ENCODE results near the gene GAA.
"Not testable (repeated sequence)": the region's sequence is repeated elsewhere in the genome, so short reads cannot be mapped to it uniquely, and the experiment has no call there.

GAA gene

DNA sequence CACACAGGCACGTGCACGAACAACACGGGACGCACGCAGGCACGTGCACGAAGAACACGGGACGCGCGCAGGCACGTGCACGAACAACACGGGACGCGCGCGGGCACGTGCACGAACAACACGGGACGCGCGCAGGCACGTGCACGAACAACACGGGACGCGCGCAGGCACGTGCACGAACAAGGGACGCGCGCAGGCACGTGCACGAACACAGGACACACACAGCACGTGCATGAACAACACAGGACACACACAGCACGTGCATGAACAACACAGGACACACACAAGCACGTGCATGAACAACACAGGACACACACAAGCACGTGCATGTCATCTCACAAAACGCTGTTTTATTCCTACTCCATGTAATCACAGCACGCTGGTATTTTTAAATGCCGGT, 11.2 kb upstream of the GAA start:
- not testable (repeated sequence) for H3K4me1 Mint-ChIP-seq (ENCODE audit: low read depth in 2 of 2); H3K27ac Mint-ChIP-seq

DNA sequence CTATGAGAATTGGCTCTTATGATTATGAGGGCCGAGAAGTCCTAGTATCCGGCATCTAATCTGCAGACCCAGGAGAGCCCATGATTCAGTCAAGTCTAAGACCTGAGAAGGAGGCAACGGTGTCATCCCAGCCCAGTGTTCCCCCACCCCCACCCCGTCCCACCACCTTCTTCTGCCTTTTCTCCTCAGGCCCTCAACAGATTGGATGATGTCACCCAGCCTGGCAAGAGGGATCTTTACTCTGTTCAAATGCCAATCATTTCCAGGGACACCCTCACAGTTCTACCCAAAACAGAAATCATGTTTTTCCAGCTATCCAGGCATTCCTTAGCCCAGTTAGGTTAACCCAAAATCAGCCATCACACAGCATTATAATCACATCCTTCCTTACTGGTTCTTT, 10.0 kb upstream of the GAA start:
- no peak for DNase-seq
- no peak for ATAC-seq (replicated peaks)
- no peaks in the 10 kb centered on the region for H3K36me3 Mint-ChIP-seq (ENCODE audit: insufficient read depth)
- H3K27ac Mint-ChIP-seq: no peak overlapping the region
- H3K4me3 Mint-ChIP-seq: no peak overlapping the region
- no peaks in the 10 kb centered on the region for H3K9me3 Mint-ChIP-seq
- H3K27me3 Mint-ChIP-seq: peaks cover 0 to 33% of the 10 kb centered on the region in 2 donors
- H3K4me1 Mint-ChIP-seq (ENCODE audit: low read depth in 2 of 2): no peaks in the 10 kb centered on the region

More for the DNA sequence above, 11.2 kb upstream of the GAA start:
- H3K27me3 Mint-ChIP-seq: peaks cover 0 to 37% of the 10 kb centered on the region in 2 donors
- DNase-seq; ATAC-seq (replicated peaks); H3K9me3 Mint-ChIP-seq; H3K36me3 Mint-ChIP-seq (ENCODE audit: insufficient read depth); H3K4me3 Mint-ChIP-seq: not testable (repeated sequence)

DNA sequence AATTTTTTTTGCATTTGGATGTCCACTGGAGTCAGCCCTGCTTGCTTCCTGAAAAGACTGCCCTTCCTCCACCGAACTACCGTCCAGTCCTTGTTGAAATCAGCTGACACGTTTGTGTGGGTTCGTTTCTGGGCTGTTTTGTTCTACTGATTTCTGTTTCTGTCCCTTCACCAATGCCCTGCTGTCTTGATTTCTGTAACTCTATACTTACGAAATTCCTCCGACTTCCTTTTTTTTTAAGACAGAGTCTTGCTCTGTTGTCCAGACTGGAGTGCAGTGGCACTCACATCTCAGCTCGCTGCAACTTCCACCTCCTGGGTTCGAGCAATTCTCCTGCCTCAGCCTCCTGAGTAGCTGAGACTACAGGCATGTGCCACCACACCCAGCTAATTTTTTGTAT, 8.4 kb upstream of the GAA start:
- no peaks in the 10 kb centered on the region for H3K9me3 Mint-ChIP-seq
- no peak for DNase-seq
- peaks cover 0 to 33% of the 10 kb centered on the region in 2 donors for H3K27me3 Mint-ChIP-seq
- H3K36me3 Mint-ChIP-seq (ENCODE audit: insufficient read depth): no peaks in the 10 kb centered on the region
- no peaks in the 10 kb centered on the region for H3K4me1 Mint-ChIP-seq (ENCODE audit: low read depth in 2 of 2)
- H3K4me3 Mint-ChIP-seq: no peak overlapping the region
- ATAC-seq (replicated peaks): no peak
- no peak overlapping the region for H3K27ac Mint-ChIP-seq

DNA sequence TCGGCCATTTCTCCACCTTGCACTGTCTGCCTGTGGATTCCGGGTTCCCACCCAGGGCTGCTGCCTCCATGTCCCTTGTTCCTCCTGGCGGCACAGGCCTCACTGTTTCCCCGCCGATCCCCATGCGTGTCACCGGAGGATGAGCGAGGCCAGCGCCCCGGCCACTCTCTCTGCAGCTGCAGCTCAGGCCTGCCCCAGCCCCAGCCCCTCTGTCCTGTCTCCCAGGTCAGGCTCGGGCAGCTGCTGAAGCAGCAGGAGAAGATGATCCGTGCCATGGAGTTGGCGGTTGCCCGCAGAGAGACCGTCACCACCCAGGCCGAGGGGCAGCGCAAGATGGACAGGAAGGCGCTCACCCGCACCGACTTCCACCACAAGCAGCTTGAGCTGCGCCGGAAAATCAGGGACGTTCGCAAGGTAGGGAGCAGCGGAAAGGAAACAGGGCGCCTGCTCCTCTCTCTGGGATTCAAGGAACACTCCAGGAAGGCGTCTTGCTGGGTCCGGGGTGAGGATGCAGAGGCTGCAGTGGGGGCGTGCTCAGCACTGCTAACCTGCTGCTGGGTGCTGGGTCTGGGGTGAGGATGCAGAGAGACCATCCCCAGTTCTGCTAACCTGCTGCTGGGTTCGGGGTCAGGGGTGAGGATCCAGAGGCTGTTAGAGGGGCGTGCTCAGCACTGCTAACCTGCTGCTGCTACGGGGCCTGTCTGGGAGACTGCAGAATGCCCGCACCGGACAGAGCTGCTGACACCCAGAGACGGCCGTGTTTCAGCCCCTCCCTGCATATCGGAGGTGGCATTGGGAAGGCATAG, 6.1 kb upstream of the GAA start:
- Mint-ChIP-seq H3K27me3 (peaks cover 0 to 29% of the 10 kb centered on the region in 2 donors), H3K9me3 (no peaks in the 10 kb centered on the region)

DNA sequence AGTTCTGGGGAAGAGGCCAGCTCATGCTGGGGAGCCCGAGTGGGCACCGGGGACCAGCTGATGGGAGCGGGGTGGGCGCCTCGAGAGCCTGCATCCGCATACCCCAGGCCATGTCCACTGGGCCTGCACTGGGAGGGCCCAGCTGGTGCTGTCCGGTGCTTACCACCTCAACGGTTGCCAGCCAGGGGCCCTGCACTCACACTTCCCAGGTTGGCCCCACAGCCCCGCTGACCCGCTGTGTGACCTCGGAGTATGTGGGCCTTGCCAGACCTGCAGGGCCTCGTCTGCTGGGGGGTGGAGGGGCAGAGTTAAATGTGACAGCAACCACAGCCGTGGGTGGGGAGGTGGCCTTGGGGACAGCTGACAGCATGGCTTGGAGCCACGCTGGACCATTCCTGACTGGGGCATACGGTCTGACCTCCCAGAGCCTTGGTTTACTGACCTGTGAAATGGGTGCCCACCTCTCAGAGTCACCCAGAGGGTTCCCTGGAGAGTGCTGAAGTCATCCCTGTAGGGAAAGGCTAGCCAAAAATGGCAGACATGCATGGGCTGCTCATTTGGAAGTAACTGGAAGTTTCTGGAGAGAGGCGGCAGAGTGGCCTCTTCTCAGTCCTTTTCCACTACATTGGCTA, 5.4 kb upstream of the GAA start:
- H3K36me3 Mint-ChIP-seq (ENCODE audit: insufficient read depth): peaks cover 6% of the 10 kb centered on the region
- no peak for DNase-seq
- ATAC-seq (replicated peaks): no peak
- H3K9me3 Mint-ChIP-seq: no peaks in the 10 kb centered on the region
- peaks cover 0 to 29% of the 10 kb centered on the region in 2 donors for H3K27me3 Mint-ChIP-seq
- peaks cover 8 to 9% of the 10 kb centered on the region in 2 donors for H3K4me1 Mint-ChIP-seq (ENCODE audit: low read depth in 2 of 2)
- no peak overlapping the region for H3K4me3 Mint-ChIP-seq
- H3K27ac Mint-ChIP-seq: no peak overlapping the region

More for the DNA sequence above, 6.1 kb upstream of the GAA start:
- no peak for ATAC-seq (replicated peaks)
- Mint-ChIP-seq H3K4me3 (no peak overlapping the region), H3K27ac (no peak overlapping the region), H3K4me1 (ENCODE audit: low read depth in 2 of 2) (peaks cover 1 to 2% of the 10 kb centered on the region in 2 donors), H3K36me3 (ENCODE audit: insufficient read depth) (no peaks in the 10 kb centered on the region)
- DNase-seq: no peak

DNA sequence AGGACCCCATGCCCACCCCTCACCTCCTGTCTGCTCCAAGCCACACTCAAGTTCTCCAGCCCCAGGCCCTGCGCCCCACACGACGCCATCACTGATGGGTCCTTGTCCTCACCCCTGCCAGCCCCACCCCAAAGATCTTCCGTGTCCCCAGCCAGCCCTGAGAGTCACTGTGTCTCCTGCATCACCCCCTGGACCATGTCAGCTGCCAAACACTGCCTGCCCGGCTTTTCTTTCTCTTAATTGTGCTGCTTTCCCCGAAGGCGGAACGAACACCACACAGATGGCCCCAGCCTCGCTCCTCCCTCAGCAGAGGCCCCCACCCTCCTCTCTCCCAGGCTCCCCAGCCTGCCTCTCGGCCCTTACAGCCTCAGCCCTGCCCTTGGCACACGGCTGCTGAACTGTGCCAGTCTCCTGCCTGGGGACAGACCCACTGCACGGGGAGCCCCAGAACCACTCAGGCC, 4.8 kb upstream of the GAA start:
- Mint-ChIP-seq H3K27me3 (peaks cover 0 to 29% of the 10 kb centered on the region in 2 donors), H3K4me1 (ENCODE audit: low read depth in 2 of 2) (peaks cover 8 to 10% of the 10 kb centered on the region in 2 donors), H3K4me3 (no peak overlapping the region), H3K36me3 (ENCODE audit: insufficient read depth) (peaks cover 6% of the 10 kb centered on the region), H3K27ac (no peak overlapping the region), H3K9me3 (no peaks in the 10 kb centered on the region)
- ATAC-seq (replicated peaks) (no peak), DNase-seq (no peak)

DNA sequence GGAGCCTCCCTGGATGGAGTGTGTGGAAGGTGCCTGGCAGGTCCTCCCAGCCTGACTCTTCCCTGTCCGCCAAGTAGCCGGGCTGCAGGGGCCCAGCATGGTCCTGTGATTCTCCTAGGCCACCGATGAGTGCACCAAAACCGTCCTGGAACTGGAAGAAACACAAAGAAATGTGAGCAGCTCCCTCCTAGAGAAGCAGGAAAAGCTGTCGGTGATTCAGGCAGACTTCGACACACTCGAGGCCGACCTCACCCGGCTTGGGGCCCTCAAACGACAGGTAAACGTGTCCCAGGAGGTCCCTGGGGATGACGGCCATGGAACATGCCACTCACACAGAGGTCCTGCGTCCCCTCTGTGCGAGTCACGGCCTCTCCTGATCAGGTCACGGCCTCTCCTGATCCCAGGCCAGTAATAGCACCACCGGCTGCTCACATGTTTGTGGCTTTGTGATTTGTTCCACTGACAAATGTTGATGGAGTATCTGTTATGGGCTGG, 4.2 kb upstream of the GAA start:
- no peaks in the 10 kb centered on the region for H3K9me3 Mint-ChIP-seq
- no peak for ATAC-seq (replicated peaks)
- H3K4me1 Mint-ChIP-seq (ENCODE audit: low read depth in 2 of 2): peaks cover 12 to 16% of the 10 kb centered on the region in 2 donors
- H3K27ac Mint-ChIP-seq: no peak overlapping the region
- no peak for DNase-seq
- peaks cover 0 to 29% of the 10 kb centered on the region in 2 donors for H3K27me3 Mint-ChIP-seq
- H3K4me3 Mint-ChIP-seq: no peak overlapping the region
- H3K36me3 Mint-ChIP-seq (ENCODE audit: insufficient read depth): peaks cover 12% of the 10 kb centered on the region

DNA sequence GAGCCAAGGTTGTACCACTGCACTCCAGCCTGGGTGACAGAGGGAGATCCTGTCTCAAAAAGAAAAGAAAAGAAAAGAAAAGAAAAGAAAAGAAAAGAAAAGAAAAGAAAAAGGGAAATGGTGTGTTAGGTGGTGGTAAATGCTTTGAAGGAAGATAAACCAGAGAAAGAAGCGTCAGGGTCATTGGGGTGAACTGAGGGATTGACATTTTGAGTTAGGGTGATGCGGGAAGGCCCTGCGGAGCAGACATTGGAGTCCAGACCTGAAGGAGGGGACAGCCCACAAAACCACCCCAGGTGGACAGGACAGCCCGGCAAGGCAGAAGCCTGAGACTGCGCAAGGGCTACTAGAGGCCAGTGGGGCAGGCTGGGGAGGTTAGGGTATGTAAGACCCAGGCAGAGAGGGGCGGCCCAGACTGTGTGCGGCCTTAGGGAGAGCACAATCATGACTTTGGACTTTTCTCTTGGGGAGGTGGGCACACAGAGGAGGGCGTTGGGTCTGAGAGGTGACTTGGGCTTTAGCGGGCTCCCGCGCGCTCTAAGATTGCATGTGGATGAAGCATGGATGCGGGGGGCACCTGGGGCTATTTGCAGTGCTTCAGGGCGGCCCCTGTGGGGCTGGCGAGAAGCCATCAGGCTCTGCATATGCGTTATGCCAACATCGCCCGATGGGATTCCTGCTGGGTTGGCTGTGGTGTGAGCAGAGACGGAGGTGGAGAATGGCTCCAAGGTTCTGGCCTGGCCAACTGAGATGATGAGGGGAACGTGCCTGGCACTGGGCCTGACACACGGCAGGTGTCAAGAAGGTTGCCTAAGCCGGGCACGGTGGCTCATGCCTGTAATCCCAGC, 3.3 kb upstream of the GAA start:
- peaks cover 12% of the 10 kb centered on the region for H3K36me3 Mint-ChIP-seq (ENCODE audit: insufficient read depth)
- no peak overlapping the region for H3K4me3 Mint-ChIP-seq
- H3K9me3 Mint-ChIP-seq: no peaks in the 10 kb centered on the region
- ATAC-seq (replicated peaks) (no peak), DNase-seq (no peak)
- peaks cover 0 to 29% of the 10 kb centered on the region in 2 donors for H3K27me3 Mint-ChIP-seq
- H3K27ac Mint-ChIP-seq: no peak overlapping the region
- H3K4me1 Mint-ChIP-seq (ENCODE audit: low read depth in 2 of 2): peaks cover 16 to 17% of the 10 kb centered on the region in 2 donors

DNA sequence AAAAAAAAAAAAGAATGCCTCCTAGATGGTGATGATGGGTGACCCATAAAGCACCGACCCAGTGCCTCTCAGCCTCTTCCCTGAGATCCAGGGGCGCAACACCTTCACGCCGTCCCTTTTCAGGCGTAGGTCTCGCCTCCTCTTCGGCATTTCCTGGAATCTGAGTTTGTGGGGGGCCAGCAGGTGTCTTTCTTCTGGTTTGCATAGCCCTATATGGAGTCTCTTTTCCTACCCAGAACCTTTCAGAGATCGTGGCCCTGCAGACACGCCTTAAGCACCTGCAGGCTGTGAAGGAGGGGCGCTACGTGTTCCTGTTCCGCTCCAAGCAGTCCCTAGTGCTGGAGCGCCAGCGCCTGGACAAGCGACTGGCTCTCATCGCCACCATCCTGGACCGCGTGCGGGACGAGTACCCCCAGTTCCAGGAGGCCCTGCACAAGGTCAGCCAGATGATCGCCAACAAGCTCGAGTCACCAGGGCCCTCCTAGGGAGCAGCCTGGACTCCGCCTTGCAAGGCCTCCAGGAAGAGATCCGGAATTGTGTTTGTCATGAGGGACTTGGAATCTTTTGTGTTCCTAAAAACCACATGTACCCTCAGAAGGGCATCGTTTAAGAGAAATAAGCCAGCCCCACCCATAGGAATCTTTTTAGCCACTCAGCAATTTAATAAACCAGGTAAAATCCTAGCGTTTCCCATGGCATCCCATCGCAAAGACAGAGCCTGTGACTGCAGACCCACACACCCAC, 1.9 kb upstream of the GAA start:
- Mint-ChIP-seq H3K4me1 (ENCODE audit: low read depth in 2 of 2) (peaks cover 16 to 20% of the 10 kb centered on the region in 2 donors), H3K4me3 (peak overlapping the region; percentile 5 to 88), H3K9me3 (no peaks in the 10 kb centered on the region), H3K36me3 (ENCODE audit: insufficient read depth) (peaks cover 12% of the 10 kb centered on the region), H3K27ac (no peak overlapping the region), H3K27me3 (peaks cover 0 to 29% of the 10 kb centered on the region in 2 donors)
- ATAC-seq (replicated peaks) (no peak), DNase-seq (no peak)

DNA sequence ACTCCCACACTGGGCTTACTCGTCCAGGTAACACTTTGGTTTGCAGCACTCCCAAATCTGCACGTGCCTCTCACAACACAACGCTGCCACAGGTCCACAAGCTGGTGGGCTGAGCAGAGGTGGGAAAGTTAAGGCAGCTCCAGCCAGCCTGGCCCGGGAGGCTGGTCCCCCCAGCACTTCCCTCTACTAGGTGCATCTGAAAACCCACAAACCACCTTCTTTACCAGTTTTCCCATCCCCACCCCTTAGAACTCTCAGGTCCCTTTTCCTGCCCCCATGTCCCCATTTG, 1.4 kb upstream of the GAA start:
- Mint-ChIP-seq H3K36me3 (ENCODE audit: insufficient read depth) (peaks cover 12% of the 10 kb centered on the region), H3K9me3 (no peaks in the 10 kb centered on the region), H3K27ac (no peak overlapping the region), H3K4me3 (peak overlapping the region; percentile 82 to 88), H3K27me3 (peaks cover 0 to 26% of the 10 kb centered on the region in 2 donors), H3K4me1 (ENCODE audit: low read depth in 2 of 2) (peaks cover 16 to 20% of the 10 kb centered on the region in 2 donors)
- ATAC-seq (replicated peaks): no peak
- no peak for DNase-seq

DNA sequence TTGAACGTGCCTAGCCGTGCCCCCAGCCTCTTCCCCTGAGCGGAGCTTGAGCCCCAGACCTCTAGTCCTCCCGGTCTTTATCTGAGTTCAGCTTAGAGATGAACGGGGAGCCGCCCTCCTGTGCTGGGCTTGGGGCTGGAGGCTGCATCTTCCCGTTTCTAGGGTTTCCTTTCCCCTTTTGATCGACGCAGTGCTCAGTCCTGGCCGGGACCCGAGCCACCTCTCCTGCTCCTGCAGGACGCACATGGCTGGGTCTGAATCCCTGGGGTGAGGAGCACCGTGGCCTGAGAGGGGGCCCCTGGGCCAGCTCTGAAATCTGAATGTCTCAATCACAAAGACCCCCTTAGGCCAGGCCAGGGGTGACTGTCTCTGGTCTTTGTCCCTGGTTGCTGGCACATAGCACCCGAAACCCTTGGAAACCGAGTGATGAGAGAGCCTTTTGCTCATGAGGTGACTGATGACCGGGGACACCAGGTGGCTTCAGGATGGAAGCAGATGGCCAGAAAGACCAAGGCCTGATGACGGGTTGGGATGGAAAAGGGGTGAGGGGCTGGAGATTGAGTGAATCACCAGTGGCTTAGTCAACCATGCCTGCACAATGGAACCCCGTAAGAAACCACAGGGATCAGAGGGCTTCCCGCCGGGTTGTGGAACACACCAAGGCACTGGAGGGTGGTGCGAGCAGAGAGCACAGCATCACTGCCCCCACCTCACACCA, 724 bp downstream of the GAA start:
- Mint-ChIP-seq H3K4me1 (ENCODE audit: low read depth in 2 of 2) (peaks cover 16 to 20% of the 10 kb centered on the region in 2 donors), H3K36me3 (ENCODE audit: insufficient read depth) (peaks cover 12% of the 10 kb centered on the region), H3K27me3 (peaks cover 0 to 13% of the 10 kb centered on the region in 2 donors), H3K4me3 (peak overlapping the region; percentile 89 to 90), H3K9me3 (no peaks in the 10 kb centered on the region), H3K27ac (peak overlapping the region; percentile 75 to 93)
- ATAC-seq (replicated peaks) (peak; percentile 20), DNase-seq (no peak)

DNA sequence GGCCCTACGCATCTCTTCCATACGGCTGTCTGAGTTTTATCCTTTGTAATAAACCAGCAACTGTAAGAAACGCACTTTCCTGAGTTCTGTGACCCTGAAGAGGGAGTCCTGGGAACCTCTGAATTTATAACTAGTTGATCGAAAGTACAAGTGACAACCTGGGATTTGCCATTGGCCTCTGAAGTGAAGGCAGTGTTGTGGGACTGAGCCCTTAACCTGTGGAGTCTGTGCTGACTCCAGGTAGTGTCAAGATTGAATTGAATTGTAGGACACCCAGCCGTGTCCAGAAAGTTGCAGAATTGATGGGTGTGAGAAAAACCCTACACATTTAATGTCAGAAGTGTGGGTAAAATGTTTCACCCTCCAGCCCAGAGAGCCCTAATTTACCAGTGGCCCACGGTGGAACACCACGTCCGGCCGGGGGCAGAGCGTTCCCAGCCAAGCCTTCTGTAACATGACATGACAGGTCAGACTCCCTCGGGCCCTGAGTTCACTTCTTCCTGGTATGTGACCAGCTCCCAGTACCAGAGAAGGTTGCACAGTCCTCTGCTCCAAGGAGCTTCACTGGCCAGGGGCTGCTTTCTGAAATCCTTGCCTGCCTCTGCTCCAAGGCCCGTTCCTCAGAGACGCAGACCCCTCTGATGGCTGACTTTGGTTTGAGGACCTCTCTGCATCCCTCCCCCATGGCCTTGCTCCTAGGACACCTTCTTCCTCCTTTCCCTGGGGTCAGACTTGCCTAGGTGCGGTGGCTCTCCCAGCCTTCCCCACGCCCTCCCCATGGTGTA, 1.5 kb downstream of the GAA start:
- ATAC-seq (replicated peaks): no peak
- Mint-ChIP-seq H3K36me3 (ENCODE audit: insufficient read depth) (peaks cover 12% of the 10 kb centered on the region), H3K9me3 (no peaks in the 10 kb centered on the region), H3K27ac (peak overlapping the region in 1 of 2 donors; percentile 75), H3K4me1 (ENCODE audit: low read depth in 2 of 2) (peaks cover 16 to 20% of the 10 kb centered on the region in 2 donors), H3K4me3 (peak overlapping the region; percentile 89 to 90), H3K27me3 (peaks cover 0 to 5% of the 10 kb centered on the region in 2 donors)
- no peak for DNase-seq
